ENCODE data around the gene ZNF778. TPM values are rescaled to one million over a fixed set of nuclear protein-coding genes. Genes with fewer than 3 reads are reported as not detected.

ZNF778 gene
- total and polyA plus RNA-seq, 2 of the 13 experiments (the other 11 are each of a cell fraction or from before 2014, with no cell fraction given) = 3.8 to 7.2 TPM

DNA sequence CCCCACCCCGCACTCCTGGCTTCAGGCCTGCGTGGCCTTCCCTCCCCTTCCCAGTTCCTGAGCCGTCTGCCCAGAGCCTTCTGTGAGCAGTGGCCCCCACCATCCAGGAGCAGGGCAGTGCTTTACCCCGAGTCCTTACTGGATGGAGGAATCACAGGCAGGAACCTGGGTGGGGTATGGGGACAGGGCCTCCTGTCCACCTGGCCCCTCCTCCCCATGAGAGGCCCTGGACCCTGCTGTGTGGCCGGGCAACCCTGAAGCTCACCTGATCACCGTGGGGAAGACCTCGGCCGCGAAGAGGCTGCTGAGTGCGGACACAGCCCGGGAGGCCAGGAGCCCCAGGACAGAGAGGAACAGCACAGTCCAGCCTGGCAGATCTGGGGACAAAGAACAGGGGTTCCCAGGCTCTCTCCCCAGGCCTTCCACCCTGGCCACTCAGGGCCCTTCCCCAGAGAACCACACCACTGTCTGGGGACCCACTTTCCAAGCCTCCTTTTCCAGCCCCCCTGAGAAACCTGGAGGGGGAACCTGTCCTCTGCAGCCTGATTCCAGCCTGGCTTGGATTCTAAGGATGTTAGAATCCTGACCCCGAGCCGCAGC is 20.4 kb upstream of the ZNF778 start (continued):
- TF ChIP-seq NFE2 (CRISPR knock-in tag; IDR thresholded peaks at IDR 0.05) (no peak), ZFP37 (CRISPR knock-in tag; IDR thresholded peaks at IDR 0.05; ENCODE audit: borderline replicate concordance) (0 out of 2 replicates have a peak, but pooled peaks have one; percentile 6), ZNF644 (CRISPR knock-in tag; IDR thresholded peaks at IDR 0.05; ENCODE audit: low read depth) (no peak), CEBPG (CRISPR knock-in tag; IDR thresholded peaks at IDR 0.05) (no peak), ZBTB20 (CRISPR knock-in tag; IDR thresholded peaks at IDR 0.05; ENCODE audit: borderline replicate concordance, low read depth) (no peak), CENPT (CRISPR knock-in tag; IDR thresholded peaks at IDR 0.05; ENCODE audit: low read depth) (no peak), ZBTB14 (CRISPR knock-in tag; IDR thresholded peaks at IDR 0.05) (0 out of 2 replicates have a peak, but pooled peaks have one; percentile 6), ZNF501 (CRISPR knock-in tag; IDR thresholded peaks at IDR 0.05) (0 out of 2 replicates have a peak, but pooled peaks have one; percentile 9), ZNF678 (CRISPR knock-in tag; IDR thresholded peaks at IDR 0.05) (0 out of 2 replicates have a peak, but pooled peaks have one; percentile 18), NR2C2 (CRISPR knock-in tag; IDR thresholded peaks at IDR 0.05; ENCODE audit: borderline replicate concordance) (no peak), HHEX (CRISPR knock-in tag; IDR thresholded peaks at IDR 0.05) (no peak), NFIB (CRISPR knock-in tag; IDR thresholded peaks at IDR 0.05; ENCODE audit: borderline replicate concordance) (0 out of 2 replicates have a peak, but pooled peaks have one; percentile 20), ZNF768 (CRISPR knock-in tag; IDR thresholded peaks at IDR 0.05) (peak; percentile 82; the same call in 1 of the 2 replicates), ZNF616 (CRISPR knock-in tag; IDR thresholded peaks at IDR 0.05; ENCODE audit: low read depth) (no peak), ZBTB3 (CRISPR knock-in tag; IDR thresholded peaks at IDR 0.05; ENCODE audit: borderline replicate concordance, low read depth) (no peak), ZNF251 (CRISPR knock-in tag; IDR thresholded peaks at IDR 0.05) (0 out of 2 replicates have a peak, but pooled peaks have one; percentile 47), ZNF138 (CRISPR knock-in tag; IDR thresholded peaks at IDR 0.05; ENCODE audit: low read depth) (no peak)
- TF ChIP-seq, protein P1, sequence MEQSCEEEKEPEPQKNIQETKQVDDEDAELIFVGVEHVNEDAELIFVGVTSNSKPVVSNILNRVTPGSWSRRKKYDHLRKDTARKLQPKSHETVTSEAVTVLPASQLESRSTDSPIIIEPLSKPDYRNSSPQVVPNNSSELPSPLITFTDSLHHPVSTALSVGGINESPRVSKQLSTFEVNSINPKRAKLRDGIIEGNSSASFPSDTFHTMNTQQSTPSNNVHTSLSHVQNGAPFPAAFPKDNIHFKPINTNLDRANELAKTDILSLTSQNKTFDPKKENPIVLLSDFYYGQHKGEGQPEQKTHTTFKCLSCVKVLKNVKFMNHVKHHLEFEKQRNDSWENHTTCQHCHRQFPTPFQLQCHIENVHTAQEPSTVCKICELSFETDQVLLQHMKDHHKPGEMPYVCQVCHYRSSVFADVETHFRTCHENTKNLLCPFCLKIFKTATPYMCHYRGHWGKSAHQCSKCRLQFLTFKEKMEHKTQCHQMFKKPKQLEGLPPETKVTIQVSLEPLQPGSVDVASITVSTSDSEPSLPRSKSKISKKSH (CRISPR knock-in tag; IDR thresholded peaks at IDR 0.05; ENCODE audit: borderline replicate concordance) = no peak
- TF ChIP-seq, protein P2, sequence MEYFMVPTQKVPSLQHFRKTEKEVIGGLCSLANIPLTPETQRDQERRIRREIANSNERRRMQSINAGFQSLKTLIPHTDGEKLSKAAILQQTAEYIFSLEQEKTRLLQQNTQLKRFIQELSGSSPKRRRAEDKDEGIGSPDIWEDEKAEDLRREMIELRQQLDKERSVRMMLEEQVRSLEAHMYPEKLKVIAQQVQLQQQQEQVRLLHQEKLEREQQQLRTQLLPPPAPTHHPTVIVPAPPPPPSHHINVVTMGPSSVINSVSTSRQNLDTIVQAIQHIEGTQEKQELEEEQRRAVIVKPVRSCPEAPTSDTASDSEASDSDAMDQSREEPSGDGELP (IDR thresholded peaks at IDR 0.05; ENCODE audit: borderline replicate concordance, low read depth) = no peak
- TF ChIP-seq, protein P3, sequence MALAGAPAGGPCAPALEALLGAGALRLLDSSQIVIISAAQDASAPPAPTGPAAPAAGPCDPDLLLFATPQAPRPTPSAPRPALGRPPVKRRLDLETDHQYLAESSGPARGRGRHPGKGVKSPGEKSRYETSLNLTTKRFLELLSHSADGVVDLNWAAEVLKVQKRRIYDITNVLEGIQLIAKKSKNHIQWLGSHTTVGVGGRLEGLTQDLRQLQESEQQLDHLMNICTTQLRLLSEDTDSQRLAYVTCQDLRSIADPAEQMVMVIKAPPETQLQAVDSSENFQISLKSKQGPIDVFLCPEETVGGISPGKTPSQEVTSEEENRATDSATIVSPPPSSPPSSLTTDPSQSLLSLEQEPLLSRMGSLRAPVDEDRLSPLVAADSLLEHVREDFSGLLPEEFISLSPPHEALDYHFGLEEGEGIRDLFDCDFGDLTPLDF (CRISPR knock-in tag; IDR thresholded peaks at IDR 0.05) = no peak
- TF ChIP-seq, protein P4, sequence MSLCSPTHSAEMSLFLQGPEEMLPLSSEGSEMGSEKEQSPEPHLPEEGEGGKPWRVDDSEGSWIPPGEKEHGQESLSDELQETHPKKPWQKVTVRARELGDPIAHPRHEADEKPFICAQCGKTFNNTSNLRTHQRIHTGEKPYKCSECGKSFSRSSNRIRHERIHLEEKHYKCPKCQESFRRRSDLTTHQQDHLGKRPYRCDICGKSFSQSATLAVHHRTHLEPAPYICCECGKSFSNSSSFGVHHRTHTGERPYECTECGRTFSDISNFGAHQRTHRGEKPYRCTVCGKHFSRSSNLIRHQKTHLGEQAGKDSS (CRISPR knock-in tag; IDR thresholded peaks at IDR 0.05; ENCODE audit: borderline replicate concordance, low read depth) = 0 out of 2 replicates have a peak, but pooled peaks have one; percentile 22
- TF ChIP-seq, protein P5, sequence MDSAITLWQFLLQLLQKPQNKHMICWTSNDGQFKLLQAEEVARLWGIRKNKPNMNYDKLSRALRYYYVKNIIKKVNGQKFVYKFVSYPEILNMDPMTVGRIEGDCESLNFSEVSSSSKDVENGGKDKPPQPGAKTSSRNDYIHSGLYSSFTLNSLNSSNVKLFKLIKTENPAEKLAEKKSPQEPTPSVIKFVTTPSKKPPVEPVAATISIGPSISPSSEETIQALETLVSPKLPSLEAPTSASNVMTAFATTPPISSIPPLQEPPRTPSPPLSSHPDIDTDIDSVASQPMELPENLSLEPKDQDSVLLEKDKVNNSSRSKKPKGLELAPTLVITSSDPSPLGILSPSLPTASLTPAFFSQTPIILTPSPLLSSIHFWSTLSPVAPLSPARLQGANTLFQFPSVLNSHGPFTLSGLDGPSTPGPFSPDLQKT (CRISPR knock-in tag; IDR thresholded peaks at IDR 0.05; ENCODE audit: borderline replicate concordance) = no peak

Measured in HepG2 (cell line).